GM19238 (cell line): Measurements from ENCODE around the gene CSAG2.

Experiments used
- DNase-seq: peaks from one replicate; pipeline ENCODE4 v3.0.0; 2011; ENCODE audit warnings: low spot score; ENCODE audit not compliant: insufficient read length

The CSAG2 gene

GRCh38 chrX:152663086-152663485 lies 46.0 kb downstream of the CSAG2 start:
- no peak for DNase-seq

- DNase-seq: no peak
These were observed 50.8 kb downstream of the CSAG2 start for GRCh38 chrX:152658302-152658701.
